IMR-90 (cell line): ENCODE measurements around the gene CES4A.

Source experiments
- CEBPB ChIP-seq: IDR thresholded peaks from 2 replicates; pipeline ENCODE4 v1.6.1; 2012; ENCODE audit warnings: low read depth, low read length, improper control_type of control experiment
- CTCF ChIP-seq: conservative IDR thresholded peaks from 2 replicates; pipeline ENCODE4 v1.5.1; 2012; ENCODE audit warnings: mild to moderate bottlenecking, low read depth, low read length, improper control_type of control experiment
- POLR2A ChIP-seq: IDR thresholded peaks from 2 replicates; pipeline ENCODE4 v1.6.1; 2012; ENCODE audit warnings: mild to moderate bottlenecking, low read depth, low read length
- RAD21 ChIP-seq: IDR thresholded peaks from 2 replicates; pipeline ENCODE4 v1.6.1; 2012; ENCODE audit warnings: low read length, improper control_type of control experiment
- SMC3 ChIP-seq: fragments of 150-350 bp; IDR thresholded peaks from 2 replicates; pipeline ENCODE4 v1.6.1; 2016; ENCODE audit warnings: low read depth, mild to moderate bottlenecking, antibody characterized with exemption, low read length, moderate library complexity
- TF ChIP-seq, protein P1 (sequence below): fragments of 150-350 bp; IDR thresholded peaks from 2 replicates; pipeline ENCODE4 v1.6.1; 2017; ENCODE audit warnings: mild to moderate bottlenecking, antibody characterized with exemption, low read length, low read depth

- no peak for TF ChIP-seq CTCF
- TF ChIP-seq RAD21: no peak
- TF ChIP-seq, protein P1, sequence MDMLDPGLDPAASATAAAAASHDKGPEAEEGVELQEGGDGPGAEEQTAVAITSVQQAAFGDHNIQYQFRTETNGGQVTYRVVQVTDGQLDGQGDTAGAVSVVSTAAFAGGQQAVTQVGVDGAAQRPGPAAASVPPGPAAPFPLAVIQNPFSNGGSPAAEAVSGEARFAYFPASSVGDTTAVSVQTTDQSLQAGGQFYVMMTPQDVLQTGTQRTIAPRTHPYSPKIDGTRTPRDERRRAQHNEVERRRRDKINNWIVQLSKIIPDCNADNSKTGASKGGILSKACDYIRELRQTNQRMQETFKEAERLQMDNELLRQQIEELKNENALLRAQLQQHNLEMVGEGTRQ: 0 out of 2 replicates have a peak, but pooled peaks have one; percentile 43
- no peak for TF ChIP-seq POLR2A
- no peak for TF ChIP-seq SMC3
- TF ChIP-seq CEBPB: no peak
Measured at GRCh38 chr16:67040906-67041305, 52.5 kb downstream of the CES4A start.
